ENCODE data around the gene CYSRT1. TPM values are rescaled to one million over a fixed set of nuclear protein-coding genes. Genes with fewer than 3 reads are reported as not detected.

Gene CYSRT1
- polyA plus RNA-seq, 3 donors = 0.17 TPM; not detected in 2

- Mint-ChIP-seq H3K36me3 (peaks cover 17 to 54% of the 10 kb centered on the region in 2 donors), H3K27ac (peak overlapping the region; percentile 91 to 98 (median 96)), H3K4me1 (peaks cover 32% of the 10 kb centered on the region), H3K4me3 (peak overlapping the region; percentile 88 to 97), H3K27me3 (ENCODE audit: low read depth in 3 of 3) (no peaks in the 10 kb centered on the region), H3K9me3 (peaks cover 0 to 2% (median 0%) of the 10 kb centered on the region in 7 donors)
- WGBS (ENCODE audit: insufficient coverage) = 42% methylated on average over 19 of the region's 23 CpGs
- H4K20me1 ChIP-seq (ENCODE audit: insufficient read depth, low read length) = peaks cover 31% of the 10 kb centered on the region
- TF ChIP-seq CTCF (IDR thresholded peaks at IDR 0.05) = no peak
- peak overlapping the region; percentile 100 for H3K4me2 ChIP-seq (replicated peaks; ENCODE audit: extremely low read depth, low read length, poor library complexity, severe bottlenecking)
- peaks cover 39 to 44% of the 10 kb centered on the region in 2 donors for H3K36me3 ChIP-seq (replicated peaks in 1 of 2; ENCODE audit: control insufficient read depth in 1 of 2, insufficient read depth in 2 of 2, low read length in 2 of 2)
- H2AFZ ChIP-seq (ENCODE audit: insufficient read depth, low read depth, low read length, poor library complexity, severe bottlenecking) = peak overlapping the region; percentile 83
- H3K9ac ChIP-seq (ENCODE audit: insufficient read depth, low read length, poor library complexity, severe bottlenecking) = peak overlapping the region; percentile 95
- H3K27me3 ChIP-seq (ENCODE audit: control insufficient read depth in 2 of 2, insufficient read depth in 2 of 2, low read length in 2 of 2) = no peaks in the 10 kb centered on the region
- H3K79me2 ChIP-seq (ENCODE audit: insufficient read depth, low read length) = peaks cover 46% of the 10 kb centered on the region
- intact Hi-C loops (cut with micrococcal nuclease) = loop anchor here (1.0 to 5.0 kb wide), 3 partner anchors 15 to 48 kb away; partner anchors contain the start of genes NDOR1 (in 1 of the 2) and TMEM203 (in 1 of the 2)
- H3K4me3 ChIP-seq (replicated peaks in 1 of 3; ENCODE audit: low read depth in 2 of 3, low read length in 3 of 3) = peak overlapping the region; percentile 83 to 95 (median 92)
- DNase-seq = peak in 1 of 3 donors; percentile 3
- no peaks in the 10 kb centered on the region for H3K9me3 ChIP-seq (replicated peaks in 1 of 2; ENCODE audit: control insufficient read depth in 1 of 2, insufficient read depth in 1 of 2, low read length in 2 of 2)
- peak overlapping the region; percentile 83 to 96 for H3K27ac ChIP-seq (ENCODE audit: low read depth in 1 of 2, low read length in 2 of 2)
- H3K4me1 ChIP-seq (ENCODE audit: control insufficient read depth in 1 of 2, insufficient read depth in 2 of 2, low read length in 2 of 2) = peaks cover 28 to 39% of the 10 kb centered on the region in 2 donors
Measured at GRCh38 chr9:137189297-137190295, 35.4 kb upstream of the CYSRT1 start.

GRCh38 chr9:137190315-137190856, 34.6 kb upstream of the CYSRT1 start:
- Mint-ChIP-seq H3K4me3 (peak overlapping the region in 1 of 2 donors; percentile 9), H3K27me3 (ENCODE audit: low read depth in 3 of 3) (no peaks in the 10 kb centered on the region), H3K36me3 (peaks cover 14 to 46% of the 10 kb centered on the region in 2 donors), H3K4me1 (peaks cover 32% of the 10 kb centered on the region), H3K27ac (peak overlapping the region in 4 of 7 donors; percentile 6 to 98 (median 72)), H3K9me3 (peaks cover 0 to 2% (median 0%) of the 10 kb centered on the region in 7 donors)
- H2AFZ ChIP-seq (ENCODE audit: insufficient read depth, low read depth, low read length, poor library complexity, severe bottlenecking) = no peak overlapping the region
- no peaks in the 10 kb centered on the region for H3K27me3 ChIP-seq (ENCODE audit: control insufficient read depth in 2 of 2, insufficient read depth in 2 of 2, low read length in 2 of 2)
- H3K4me1 ChIP-seq (ENCODE audit: control insufficient read depth in 1 of 2, insufficient read depth in 2 of 2, low read length in 2 of 2) = peaks cover 28 to 39% of the 10 kb centered on the region in 2 donors
- H3K9ac ChIP-seq (ENCODE audit: insufficient read depth, low read length, poor library complexity, severe bottlenecking) = peak overlapping the region; percentile 95
- TF ChIP-seq CTCF (IDR thresholded peaks at IDR 0.05) = no peak
- WGBS (ENCODE audit: insufficient coverage) = 89% methylated on average over 7 of the region's 9 CpGs
- no peaks in the 10 kb centered on the region for H3K9me3 ChIP-seq (replicated peaks in 1 of 2; ENCODE audit: control insufficient read depth in 1 of 2, insufficient read depth in 1 of 2, low read length in 2 of 2)
- H3K79me2 ChIP-seq (ENCODE audit: insufficient read depth, low read length) = peaks cover 48% of the 10 kb centered on the region
- H3K36me3 ChIP-seq (replicated peaks in 1 of 2; ENCODE audit: control insufficient read depth in 1 of 2, insufficient read depth in 2 of 2, low read length in 2 of 2) = peaks cover 31 to 37% of the 10 kb centered on the region in 2 donors
- DNase-seq = no peak
- intact Hi-C loops (cut with micrococcal nuclease) = no loop called here
- no peak overlapping the region for H3K4me2 ChIP-seq (replicated peaks; ENCODE audit: extremely low read depth, low read length, poor library complexity, severe bottlenecking)
- no peak overlapping the region for H3K4me3 ChIP-seq (replicated peaks in 1 of 3; ENCODE audit: low read depth in 2 of 3, low read length in 3 of 3)
- H4K20me1 ChIP-seq (ENCODE audit: insufficient read depth, low read length) = peaks cover 31% of the 10 kb centered on the region
- peak overlapping the region; percentile 83 to 96 for H3K27ac ChIP-seq (ENCODE audit: low read depth in 1 of 2, low read length in 2 of 2)
